Skeletal muscle satellite cell (primary cell): ENCODE measurements around the gene DCTN2.
A peak's percentile ranks its signal among the peaks of the same experiment; 100 is the strongest.

Source experiments
- H3K27me3 ChIP-seq: 2 replicates; pipeline ENCODE4 v1.7.0; 2013; ENCODE audit warnings: low read length; ENCODE audit not compliant: control insufficient read depth, insufficient read depth
- H3K36me3 ChIP-seq: 2 replicates; pipeline ENCODE4 v1.7.0; 2013; ENCODE audit warnings: mild to moderate bottlenecking, control low read depth, low read length; ENCODE audit not compliant: insufficient read depth
- H3K4me1 ChIP-seq: 2 replicates; pipeline ENCODE4 v1.7.0; 2013; ENCODE audit warnings: low read length; ENCODE audit not compliant: control insufficient read depth, insufficient read depth
- H3K4me2 ChIP-seq: 2 replicates; pipeline ENCODE4 v1.7.0; 2013; ENCODE audit warnings: mild to moderate bottlenecking, low read length
- H3K4me3 ChIP-seq: 2 replicates; pipeline ENCODE4 v1.7.0; 2013; ENCODE audit warnings: low read length
- H3K9ac ChIP-seq: 2 replicates; pipeline ENCODE4 v1.7.0; 2013; ENCODE audit warnings: mild to moderate bottlenecking, low read depth, low read length, moderate library complexity
- H3K9me3 ChIP-seq: replicated peaks from 2 replicates; pipeline ENCODE4 v1.7.0; 2013; ENCODE audit warnings: mild to moderate bottlenecking, control low read depth, low read length
- small RNA-seq: library from RNA; depleted of rRNA; stranded (forward); fragments of <200 nt; gene quantifications from one replicate; pipeline ENCODE3, GENCODE V24; 2012

Gene DCTN2

GRCh38 chr12:57489157-57489641, 57.8 kb downstream of the DCTN2 start:
- Histone ChIP-seq H3K9ac (peak overlapping the region; percentile 95), H3K9me3 (no peaks in the 10 kb centered on the region), H3K27me3 (no peaks in the 10 kb centered on the region), H3K4me2 (peak overlapping the region; percentile 94), H3K4me3 (peak overlapping the region; percentile 93), H3K36me3 (peaks cover 33% of the 10 kb centered on the region), H3K4me1 (peaks cover 16% of the 10 kb centered on the region)

GRCh38 chr12:57488402-57489156, 58.4 kb downstream of the DCTN2 start:
- peaks cover 33% of the 10 kb centered on the region for H3K36me3 ChIP-seq
- H3K4me2 ChIP-seq = peak overlapping the region; percentile 94
- H3K4me3 ChIP-seq = peak overlapping the region; percentile 93
- no peaks in the 10 kb centered on the region for H3K27me3 ChIP-seq
- no peaks in the 10 kb centered on the region for H3K9me3 ChIP-seq
- H3K4me1 ChIP-seq = peaks cover 16% of the 10 kb centered on the region
- peak overlapping the region; percentile 95 for H3K9ac ChIP-seq

GRCh38 chr12:57487597-57488401, 59.2 kb downstream of the DCTN2 start, which contains the start of gene MARS1:
MARS1 (plus strand) TSS chr12:57488068; CDS start chr12:57488091, 23 bp downstream.
- Histone ChIP-seq H3K36me3 (peaks cover 31% of the 10 kb centered on the region), H3K4me1 (peaks cover 20% of the 10 kb centered on the region), H3K27me3 (no peaks in the 10 kb centered on the region), H3K9ac (peak within 1 kb of the TSS; percentile 95), H3K4me3 (peak within 1 kb of the TSS; percentile 93), H3K9me3 (no peaks in the 10 kb centered on the region), H3K4me2 (peak within 1 kb of the TSS; percentile 94)

GRCh38 chr12:57487055-57487596, 59.9 kb downstream of the DCTN2 start:
- Histone ChIP-seq H3K36me3 (peaks cover 26% of the 10 kb centered on the region), H3K9ac (peak overlapping the region; percentile 38), H3K4me1 (peaks cover 20% of the 10 kb centered on the region), H3K9me3 (no peaks in the 10 kb centered on the region), H3K4me3 (peak overlapping the region; percentile 93), H3K4me2 (peak overlapping the region; percentile 75), H3K27me3 (no peaks in the 10 kb centered on the region)

GRCh38 chr12:57485695-57486094, 61.3 kb downstream of the DCTN2 start:
- Histone ChIP-seq H3K4me2 (no peak overlapping the region), H3K4me3 (no peak overlapping the region), H3K9me3 (no peaks in the 10 kb centered on the region), H3K9ac (no peak overlapping the region), H3K27me3 (peaks cover 11% of the 10 kb centered on the region), H3K36me3 (peaks cover 14% of the 10 kb centered on the region), H3K4me1 (peaks cover 20% of the 10 kb centered on the region)

GRCh38 chr12:57483466-57483865, 63.5 kb downstream of the DCTN2 start:
- H3K4me3 ChIP-seq = no peak overlapping the region
- no peaks in the 10 kb centered on the region for H3K36me3 ChIP-seq
- H3K4me1 ChIP-seq = peaks cover 14% of the 10 kb centered on the region
- H3K9me3 ChIP-seq = no peaks in the 10 kb centered on the region
- H3K27me3 ChIP-seq = peaks cover 21% of the 10 kb centered on the region
- no peak overlapping the region for H3K9ac ChIP-seq
- peak overlapping the region; percentile 8 for H3K4me2 ChIP-seq

GRCh38 chr12:57481671-57482070, 65.3 kb downstream of the DCTN2 start:
- Histone ChIP-seq H3K9ac (no peak overlapping the region), H3K9me3 (no peaks in the 10 kb centered on the region), H3K4me1 (peaks cover 9% of the 10 kb centered on the region), H3K36me3 (no peaks in the 10 kb centered on the region), H3K4me3 (no peak overlapping the region), H3K27me3 (peaks cover 27% of the 10 kb centered on the region), H3K4me2 (no peak overlapping the region)

Small RNA genes lying within 50 kb of the gene (small RNA-seq; reads per million reads assigned to genes)
- 0.42 reads per million for gene MIR616
